ENCODE measurements around the gene FCER1G.

FCER1G gene

GRCh38 chr1:161188381-161188780 lies 26.7 kb upstream of the FCER1G start:
- no peak for DNase-seq (ENCODE audit: low read depth in 2 of 2)

DNA sequence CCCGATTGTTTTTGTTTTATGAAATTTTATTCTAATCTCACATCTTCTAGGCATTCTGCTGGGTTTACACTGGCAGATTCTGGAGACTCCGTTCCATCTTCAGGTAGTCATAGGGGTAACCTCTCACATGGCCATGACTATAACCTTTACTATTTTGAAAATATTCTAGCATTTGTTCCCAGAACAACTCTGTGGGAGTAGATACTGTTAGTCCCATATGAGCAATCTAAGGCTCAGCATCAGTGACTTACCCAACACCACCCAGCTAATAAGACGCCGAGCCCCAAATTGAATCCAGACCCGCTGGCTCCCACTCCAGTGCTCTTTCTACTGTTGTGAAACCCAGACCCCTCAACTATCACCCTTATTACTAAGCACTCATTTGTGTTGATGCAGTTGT lies 26.1 kb upstream of the FCER1G start:
- no peak for DNase-seq (ENCODE audit: low read depth in 2 of 2)

- DNase-seq (ENCODE audit: low read depth in 2 of 2), result no peak
These were observed 24.1 kb upstream of the FCER1G start for GRCh38 chr1:161190962-161191521.

GRCh38 chr1:161191971-161192370 lies 23.1 kb upstream of the FCER1G start:
- DNase-seq (ENCODE audit: low read depth in 2 of 2), result no peak

DNA sequence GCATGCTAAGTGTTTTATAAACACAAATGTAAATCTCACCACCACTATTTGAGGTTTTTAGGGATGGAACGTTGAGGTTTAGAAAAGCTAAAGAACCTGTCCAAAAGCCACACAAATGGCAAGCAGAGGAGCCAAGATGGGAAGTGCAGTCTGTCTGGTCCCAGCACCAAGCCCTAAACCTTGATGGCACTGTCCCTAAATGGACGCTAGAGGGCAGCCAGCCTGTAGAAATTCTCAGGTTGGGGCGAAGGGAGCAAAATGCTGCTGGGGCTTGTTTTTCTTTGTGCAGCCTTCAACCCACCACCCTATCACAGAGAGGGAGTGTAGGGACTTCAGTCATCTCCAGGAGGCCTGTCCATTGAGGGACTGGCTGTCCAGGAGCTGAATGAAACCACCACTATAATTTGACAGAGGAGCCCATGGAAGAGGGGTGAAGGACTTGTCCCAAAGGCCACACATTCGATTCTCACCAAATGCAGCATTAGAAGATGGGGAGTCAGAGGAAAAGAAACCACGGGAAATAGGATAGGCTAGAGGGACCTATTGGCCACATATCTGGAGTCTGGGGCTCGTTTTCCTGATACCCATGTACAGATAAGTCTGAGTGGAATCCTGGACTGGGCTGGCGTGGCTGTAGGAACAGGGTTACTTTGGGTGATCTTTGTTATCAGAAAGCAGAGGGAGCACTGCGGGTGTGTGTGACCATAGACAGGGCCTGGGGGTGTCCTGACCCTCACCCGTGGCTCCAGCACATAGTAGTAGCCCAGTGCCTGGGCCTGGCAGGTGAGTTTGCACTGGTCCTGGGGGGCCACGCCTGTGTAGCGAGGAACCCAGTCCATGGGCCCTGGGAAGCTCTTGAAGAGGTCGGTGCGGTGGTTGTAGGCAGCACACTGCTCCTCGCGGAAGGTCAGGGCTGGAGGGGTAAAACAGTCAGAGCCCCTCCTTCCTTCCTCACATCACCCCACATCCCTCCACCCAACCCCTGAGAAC lies 22.3 kb upstream of the FCER1G start:
- no peak for DNase-seq (ENCODE audit: low read depth in 2 of 2)

DNA sequence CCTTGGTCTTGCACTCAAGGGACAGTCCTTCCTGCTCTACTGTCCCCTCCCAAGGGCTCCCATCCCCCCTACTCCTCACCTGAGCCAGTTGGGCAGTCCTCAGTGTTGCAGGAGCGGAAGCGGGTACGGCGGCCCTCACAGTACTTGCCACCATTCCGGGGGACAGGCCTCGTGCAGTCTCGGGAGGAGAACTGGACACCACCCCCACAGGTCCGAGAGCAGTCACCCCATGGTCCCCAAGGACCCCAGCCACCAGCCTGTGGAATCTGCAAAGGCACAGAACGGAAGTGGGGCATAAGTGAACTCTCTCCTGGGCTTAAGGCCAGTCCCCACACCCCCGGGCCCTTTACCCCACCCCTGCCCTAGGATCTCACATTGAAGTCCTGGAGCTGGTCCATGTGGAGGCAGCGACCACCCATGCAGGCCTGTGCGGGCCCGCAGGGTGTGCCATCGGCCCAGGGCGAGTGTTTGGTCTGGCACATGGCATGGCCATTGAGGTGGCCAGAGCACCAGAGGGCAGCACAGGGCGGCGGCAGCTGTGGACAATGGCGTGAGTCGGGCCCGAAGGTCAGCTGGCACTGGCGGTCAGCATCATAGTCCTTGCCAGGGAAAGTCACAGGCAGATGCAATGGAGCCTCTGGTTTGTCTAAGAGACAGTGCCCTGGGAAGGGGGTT lies 21.4 kb upstream of the FCER1G start:
- DNase-seq (ENCODE audit: low read depth in 2 of 2), result no peak

- DNase-seq (ENCODE audit: low read depth in 2 of 2), result no peak
These were observed 19.9 kb upstream of the FCER1G start for GRCh38 chr1:161195171-161195570.

DNA sequence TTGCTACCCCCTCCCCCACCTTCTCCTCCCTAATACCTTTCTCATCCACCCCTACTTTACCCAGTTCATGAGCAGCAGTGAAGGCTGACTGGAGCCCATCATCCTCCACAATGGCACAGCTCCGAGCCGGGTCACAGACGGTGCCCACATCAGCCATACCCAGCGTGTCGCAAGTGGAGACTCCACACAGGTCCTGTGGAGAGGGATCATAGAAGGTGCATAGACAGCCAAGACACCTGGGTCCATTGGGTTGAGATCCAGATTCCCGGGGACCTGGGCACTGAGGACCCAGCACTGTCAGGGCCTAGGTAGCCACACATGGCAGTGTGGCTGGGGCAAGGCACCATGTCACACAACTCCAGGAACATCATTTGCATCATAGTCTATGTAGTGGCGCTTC lies 19.0 kb upstream of the FCER1G start:
- DNase-seq (ENCODE audit: low read depth in 2 of 2), result no peak

GRCh38 chr1:161196521-161197451 lies 18.3 kb upstream of the FCER1G start:
- DNase-seq (ENCODE audit: low read depth in 2 of 2), result peak; percentile 82 to 83

DNA sequence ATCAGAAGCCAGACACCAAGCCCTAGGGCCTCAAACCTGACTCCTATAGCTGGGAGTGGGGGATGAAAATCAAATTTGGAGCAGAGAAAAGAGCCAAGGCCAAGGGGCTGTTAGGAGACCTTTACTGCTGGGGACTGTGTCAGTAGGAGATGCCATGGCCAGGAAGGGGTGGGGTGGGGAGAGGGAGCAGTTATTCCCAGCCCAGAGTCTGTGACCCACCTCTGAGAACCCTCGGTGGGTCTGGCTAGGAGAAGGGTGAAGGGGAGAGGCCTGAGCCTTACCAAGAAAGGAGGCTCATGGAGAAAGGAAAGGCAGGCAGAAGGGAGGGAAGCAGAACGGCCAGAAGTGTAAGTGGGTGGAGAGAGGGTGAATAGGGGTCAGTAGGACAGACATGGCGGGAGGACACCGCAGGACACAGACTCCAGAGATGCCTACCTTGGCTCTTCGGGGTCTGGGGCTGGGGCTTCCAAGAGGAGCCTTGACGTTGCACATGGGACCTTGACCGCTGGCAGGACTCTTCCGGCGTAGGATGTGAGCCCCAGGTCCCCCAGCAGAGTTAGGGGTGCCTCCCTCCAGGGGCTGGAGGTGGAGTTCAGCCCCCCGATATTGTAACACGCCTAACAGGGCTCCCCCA lies 17.4 kb upstream of the FCER1G start:
- no peak for DNase-seq (ENCODE audit: low read depth in 2 of 2)

GRCh38 chr1:161198194-161198896 lies 16.8 kb upstream of the FCER1G start:
- no peak for DNase-seq (ENCODE audit: low read depth in 2 of 2)

GRCh38 chr1:161198897-161199431 lies 16.1 kb upstream of the FCER1G start, which contains the start of gene ADAMTS4:
Gene ADAMTS4, minus strand, starts transcription at chr1:161199054. Its CDS starts 427 bp downstream, at chr1:161198627.
- DNase-seq (ENCODE audit: low read depth in 2 of 2), result peak; percentile 91 to 93

DNA sequence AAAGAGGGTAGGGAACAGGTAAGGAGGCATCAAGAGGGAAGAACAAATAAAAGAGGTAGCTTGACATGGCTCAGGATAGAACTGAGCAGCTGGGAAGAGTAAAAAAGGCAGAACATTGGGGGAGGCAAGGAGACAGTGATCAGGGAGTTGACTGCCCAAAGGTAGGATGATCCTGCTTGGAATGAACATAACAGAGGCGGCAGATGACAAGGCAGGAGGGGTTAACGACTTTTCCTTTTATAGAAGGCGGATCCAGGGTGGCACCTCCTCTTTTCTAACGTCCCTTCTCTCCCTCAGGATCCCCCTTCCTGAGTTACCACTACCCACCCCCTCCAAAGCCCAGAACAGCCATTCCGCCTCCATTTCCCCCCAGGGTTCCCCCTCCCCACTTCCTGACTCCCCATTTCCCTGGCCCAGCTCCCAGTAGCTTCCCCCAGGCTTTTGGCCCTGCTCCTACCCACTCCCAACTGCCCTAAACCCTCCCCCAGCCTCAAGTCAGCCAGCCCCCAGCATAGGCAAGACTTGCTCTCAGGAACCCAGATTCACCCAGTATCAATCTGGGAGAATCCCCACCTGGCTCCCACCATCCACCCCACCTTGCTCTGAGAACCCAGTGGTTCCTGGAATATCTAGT lies 15.5 kb upstream of the FCER1G start:
- no peak for DNase-seq (ENCODE audit: low read depth in 2 of 2)

GRCh38 chr1:161200421-161200991 lies 14.6 kb upstream of the FCER1G start:
- no peak for DNase-seq (ENCODE audit: low read depth in 2 of 2)

DNA sequence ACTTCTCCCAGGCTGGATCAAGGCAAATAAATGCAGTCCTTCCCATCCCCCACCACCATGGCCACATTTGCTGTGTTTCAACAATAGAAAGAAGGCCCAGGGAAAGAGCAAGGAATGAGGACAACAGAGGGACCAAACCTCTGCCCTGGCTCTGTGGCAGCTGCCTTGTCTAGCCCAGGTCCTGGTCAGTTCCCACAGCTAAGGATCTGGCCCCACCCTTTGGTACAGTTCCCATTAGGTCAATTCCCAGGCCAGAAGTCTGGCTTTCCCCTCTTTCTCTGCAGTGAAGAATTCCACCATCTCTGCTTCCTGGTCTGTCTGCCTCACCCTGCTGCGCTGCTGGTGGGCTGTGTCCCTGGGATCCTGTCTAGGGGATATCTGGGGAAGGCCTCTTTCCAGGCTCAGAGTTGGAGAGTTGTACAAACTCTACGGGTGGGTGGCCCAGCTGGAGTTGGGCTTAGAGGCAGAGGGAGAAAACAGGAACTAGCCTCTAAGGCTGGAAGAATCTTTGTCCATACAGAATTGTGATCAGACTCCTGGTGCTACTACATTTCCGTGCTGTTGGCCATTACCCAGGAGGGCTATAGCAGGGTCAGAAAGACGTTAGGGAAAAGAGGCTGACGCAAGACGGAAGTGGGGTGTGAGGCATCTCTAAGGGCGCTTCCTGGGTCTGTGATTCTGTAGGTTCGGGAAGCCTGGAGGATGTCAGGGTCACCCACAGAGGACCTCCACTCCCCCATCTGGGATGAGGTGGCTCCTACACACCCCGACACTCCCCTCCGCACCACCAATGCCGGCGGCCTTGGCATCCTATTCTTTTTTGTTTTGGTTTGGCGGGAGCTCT lies 13.9 kb upstream of the FCER1G start:
- DNase-seq (ENCODE audit: low read depth in 2 of 2), result no peak

- peak; percentile 97 for DNase-seq (ENCODE audit: low read depth in 2 of 2)
These were observed 13.0 kb upstream of the FCER1G start, which contains the start of gene NDUFS2 for GRCh38 chr1:161201836-161202712. Gene NDUFS2, plus strand, starts transcription at chr1:161202367. Its CDS starts 19 bp downstream, at chr1:161202386.

All from fibroblast of skin of left biceps (primary cell).